ENCODE data around the gene CD209. TPM values are rescaled to one million over a fixed set of nuclear protein-coding genes. Genes with fewer than 3 reads are reported as not detected.
"Not testable (repeated sequence)": the region's sequence is repeated elsewhere in the genome, so short reads cannot be mapped to it uniquely, and the experiment has no call there.

Gene CD209
- total RNA-seq, 1 donor from 2014 or later = 7.0 TPM

DNA sequence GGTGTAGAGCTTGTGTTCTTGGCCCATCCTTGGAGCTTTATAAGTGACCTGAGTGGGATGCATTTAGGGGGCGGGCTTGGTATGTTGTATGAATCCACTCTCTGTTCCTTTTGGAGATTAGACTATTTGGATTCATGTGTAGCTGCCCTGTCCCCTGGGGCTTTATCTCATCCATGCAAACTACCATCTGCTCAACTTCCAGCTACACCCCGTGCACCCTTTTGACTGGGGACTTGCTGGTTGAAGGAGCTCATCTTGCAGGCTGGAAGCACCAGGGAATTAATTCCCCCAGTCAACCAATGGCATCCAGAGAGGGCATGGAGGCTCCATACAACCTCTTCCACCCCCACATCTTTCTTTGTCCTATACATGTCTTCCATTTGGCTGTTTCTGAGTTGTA lies 21.8 kb upstream of the CD209 start:
- Histone ChIP-seq H3K4me3 (no peak overlapping the region), H3K27ac (replicated peaks) (no peak overlapping the region), H3K27me3 (ENCODE audit: low read depth) (peaks cover 84% of the 10 kb centered on the region), H3K4me1 (no peaks in the 10 kb centered on the region), H3K36me3 (no peaks in the 10 kb centered on the region), H3K9me3 (replicated peaks) (no peaks in the 10 kb centered on the region)
- no peak for DNase-seq
- intact Hi-C loops (cut with micrococcal nuclease) = no loop called here
- TF ChIP-seq, protein P1, sequence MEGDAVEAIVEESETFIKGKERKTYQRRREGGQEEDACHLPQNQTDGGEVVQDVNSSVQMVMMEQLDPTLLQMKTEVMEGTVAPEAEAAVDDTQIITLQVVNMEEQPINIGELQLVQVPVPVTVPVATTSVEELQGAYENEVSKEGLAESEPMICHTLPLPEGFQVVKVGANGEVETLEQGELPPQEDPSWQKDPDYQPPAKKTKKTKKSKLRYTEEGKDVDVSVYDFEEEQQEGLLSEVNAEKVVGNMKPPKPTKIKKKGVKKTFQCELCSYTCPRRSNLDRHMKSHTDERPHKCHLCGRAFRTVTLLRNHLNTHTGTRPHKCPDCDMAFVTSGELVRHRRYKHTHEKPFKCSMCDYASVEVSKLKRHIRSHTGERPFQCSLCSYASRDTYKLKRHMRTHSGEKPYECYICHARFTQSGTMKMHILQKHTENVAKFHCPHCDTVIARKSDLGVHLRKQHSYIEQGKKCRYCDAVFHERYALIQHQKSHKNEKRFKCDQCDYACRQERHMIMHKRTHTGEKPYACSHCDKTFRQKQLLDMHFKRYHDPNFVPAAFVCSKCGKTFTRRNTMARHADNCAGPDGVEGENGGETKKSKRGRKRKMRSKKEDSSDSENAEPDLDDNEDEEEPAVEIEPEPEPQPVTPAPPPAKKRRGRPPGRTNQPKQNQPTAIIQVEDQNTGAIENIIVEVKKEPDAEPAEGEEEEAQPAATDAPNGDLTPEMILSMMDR (IDR thresholded peaks at IDR 0.05; ENCODE audit: borderline replicate concordance) = no peak

DNA sequence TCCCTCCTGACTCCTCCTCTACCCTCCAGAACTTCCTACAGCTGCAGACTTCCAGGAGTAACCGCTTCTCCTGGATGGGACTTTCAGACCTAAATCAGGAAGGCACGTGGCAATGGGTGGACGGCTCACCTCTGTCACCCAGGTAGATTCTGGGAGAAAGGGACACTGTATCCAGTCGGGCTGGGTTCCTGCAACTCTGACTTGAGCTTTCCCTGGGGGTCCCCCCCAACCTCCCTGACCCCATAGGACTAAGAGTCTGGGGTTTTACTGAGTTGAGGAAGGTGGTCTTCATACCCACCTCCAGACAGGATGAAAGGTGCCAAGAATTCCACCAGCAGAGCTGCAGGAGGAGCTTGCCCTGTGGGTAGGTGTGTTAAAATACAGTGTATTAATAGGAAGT lies 20.2 kb upstream of the CD209 start:
- no peak overlapping the region for H3K4me3 ChIP-seq
- H3K27ac ChIP-seq (replicated peaks) = no peak overlapping the region
- intact Hi-C loops (cut with micrococcal nuclease) = no loop called here
- no peaks in the 10 kb centered on the region for H3K9me3 ChIP-seq (replicated peaks)
- H3K27me3 ChIP-seq (ENCODE audit: low read depth) = peaks cover 88% of the 10 kb centered on the region
- H3K36me3 ChIP-seq = no peaks in the 10 kb centered on the region
- no peak for DNase-seq
- TF ChIP-seq, protein P1 (IDR thresholded peaks at IDR 0.05; ENCODE audit: borderline replicate concordance) = no peak
- no peaks in the 10 kb centered on the region for H3K4me1 ChIP-seq

DNA sequence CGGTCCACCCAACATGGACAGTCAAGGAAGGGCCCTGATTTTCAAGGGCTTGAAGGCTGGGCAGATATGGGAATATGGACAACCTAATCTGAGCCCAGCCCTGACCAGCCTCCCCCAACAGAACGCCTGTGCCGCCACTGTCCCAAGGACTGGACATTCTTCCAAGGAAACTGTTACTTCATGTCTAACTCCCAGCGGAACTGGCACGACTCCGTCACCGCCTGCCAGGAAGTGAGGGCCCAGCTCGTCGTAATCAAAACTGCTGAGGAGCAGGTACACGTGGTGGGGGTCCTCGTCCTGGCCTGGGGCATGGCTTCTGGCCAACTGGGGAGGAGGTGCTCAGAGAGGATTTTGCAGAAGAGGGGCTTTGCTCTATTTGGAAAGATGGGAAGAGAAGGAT lies 19.2 kb upstream of the CD209 start:
- H3K4me3 ChIP-seq = no peak overlapping the region
- DNase-seq = no peak
- H3K27ac ChIP-seq (replicated peaks) = no peak overlapping the region
- no peaks in the 10 kb centered on the region for H3K4me1 ChIP-seq
- TF ChIP-seq, protein P1 (IDR thresholded peaks at IDR 0.05; ENCODE audit: borderline replicate concordance) = no peak
- peaks cover 94% of the 10 kb centered on the region for H3K27me3 ChIP-seq (ENCODE audit: low read depth)
- no peaks in the 10 kb centered on the region for H3K36me3 ChIP-seq
- H3K9me3 ChIP-seq (replicated peaks) = no peaks in the 10 kb centered on the region
- intact Hi-C loops (cut with micrococcal nuclease) = no loop called here

DNA sequence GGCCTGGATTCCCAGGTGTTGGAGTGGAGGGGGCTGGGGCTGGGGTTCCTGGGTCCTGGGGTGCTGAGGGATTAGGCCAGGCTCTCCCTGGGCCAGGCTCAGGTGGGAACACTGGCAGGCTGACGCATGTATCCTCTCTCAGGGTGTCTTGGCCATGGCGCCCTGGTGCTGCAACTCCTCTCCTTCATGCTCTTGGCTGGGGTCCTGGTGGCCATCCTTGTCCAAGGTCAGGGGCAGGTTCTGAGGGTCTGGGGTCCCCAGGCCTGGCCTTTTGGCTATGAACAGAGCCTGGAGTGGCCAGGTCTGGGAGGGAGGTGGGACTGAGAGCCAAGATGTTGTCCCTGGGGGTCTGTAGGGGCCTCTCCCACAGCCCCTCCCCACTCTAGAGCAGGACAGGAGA lies 17.7 kb upstream of the CD209 start:
- H3K9me3 ChIP-seq (replicated peaks); H3K27ac ChIP-seq (replicated peaks); H3K4me3 ChIP-seq; DNase-seq; intact Hi-C loops (cut with micrococcal nuclease); H3K36me3 ChIP-seq; H3K4me1 ChIP-seq: not testable (repeated sequence)
- H3K27me3 ChIP-seq (ENCODE audit: low read depth) = peaks cover 92% of the 10 kb centered on the region

DNA sequence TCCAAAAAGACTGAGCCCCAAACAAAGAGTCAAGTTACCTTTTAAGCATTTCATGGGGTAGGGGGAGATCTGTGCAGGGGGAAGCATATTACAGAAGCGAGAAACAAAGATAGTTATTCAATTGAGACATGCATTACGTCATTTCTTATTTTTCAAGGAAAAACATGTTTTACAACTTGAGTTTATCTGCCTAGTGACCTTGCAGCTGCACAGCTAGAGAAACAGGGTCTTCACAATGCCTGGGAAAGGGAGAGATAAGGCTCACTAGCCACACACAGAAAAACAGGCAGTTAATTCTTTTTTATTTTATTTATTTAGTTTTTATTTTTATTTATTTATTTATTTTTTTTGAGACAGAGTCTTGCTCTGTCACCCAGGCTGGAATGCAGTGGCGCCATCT lies 16.8 kb upstream of the CD209 start:
- H3K4me3 ChIP-seq, H3K4me1 ChIP-seq: not testable (repeated sequence)

DNA sequence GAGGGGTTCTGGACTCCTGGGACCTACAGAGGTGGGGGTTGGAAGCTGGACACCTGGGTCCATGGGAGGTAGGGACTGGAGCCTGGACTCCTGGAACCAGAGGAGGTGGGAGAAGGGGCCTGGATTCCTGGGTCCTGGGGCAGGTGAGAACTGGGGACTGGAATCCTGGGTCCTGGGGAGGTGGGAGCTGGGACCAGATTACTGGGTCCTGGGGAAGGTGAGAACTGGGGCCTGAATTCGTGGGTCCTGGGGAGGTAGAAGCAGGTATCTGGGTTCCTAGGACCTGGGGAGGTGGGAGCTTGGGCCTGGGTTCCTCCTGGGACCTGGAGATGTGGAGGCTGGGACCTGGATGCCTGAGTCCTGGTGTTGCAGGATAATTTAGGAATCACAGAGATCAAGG lies 16.4 kb upstream of the CD209 start:
- H3K36me3 ChIP-seq = no peaks in the 10 kb centered on the region
- peaks cover 16% of the 10 kb centered on the region for H3K9me3 ChIP-seq (replicated peaks)
- DNase-seq = no peak
- H3K4me3 ChIP-seq = no peak overlapping the region
- TF ChIP-seq, protein P1 (IDR thresholded peaks at IDR 0.05; ENCODE audit: borderline replicate concordance) = no peak
- H3K27ac ChIP-seq (replicated peaks) = no peak overlapping the region
- intact Hi-C loops (cut with micrococcal nuclease) = no loop called here
- H3K27me3 ChIP-seq (ENCODE audit: low read depth) = peaks cover 78% of the 10 kb centered on the region
- H3K4me1 ChIP-seq = no peaks in the 10 kb centered on the region

More for the DNA sequence above, 16.8 kb upstream of the CD209 start:
- H3K27ac ChIP-seq (replicated peaks); H3K36me3 ChIP-seq; DNase-seq; intact Hi-C loops (cut with micrococcal nuclease): not testable (repeated sequence)
- peaks cover 83% of the 10 kb centered on the region for H3K27me3 ChIP-seq (ENCODE audit: low read depth)
- H3K9me3 ChIP-seq (replicated peaks) = peaks cover 11% of the 10 kb centered on the region
